H1 (cell line): ENCODE measurements around the gene PABPN1. TPM values are rescaled to one million over a fixed set of nuclear protein-coding genes. Genes with fewer than 3 reads are reported as not detected.
A peak's percentile ranks its signal among the peaks of the same experiment; 100 is the strongest.

ENCODE experiments used
- CTCF ChIA-PET: fragments of 300-600 bp; sonication (Branson Sonifier 250); formaldehyde crosslinking; loops from one replicate; lab custom pipeline; 2021; ENCODE audit not compliant: partially characterized antibody; lab: Charles Lee
- POLR2A ChIA-PET: fragments of 300-600 bp; sonication (Branson Sonifier 250); formaldehyde crosslinking; loops from one replicate; lab custom pipeline; 2021; ENCODE audit warnings: inconsistent platforms; ENCODE audit not compliant: partially characterized antibody; lab: Charles Lee
- DNase-seq, 2 experiments: peaks; one replicate each; pipeline versions ENCODE4 v3.0.0 to v3.0.0-alpha.2; 2010 to 2022; ENCODE audit warnings: low spot score in 2 of 2, low read depth in 1 of 2, mixed read lengths in 1 of 2
- FAIRE-seq: peaks from 2 replicates; lab custom pipeline; 2011; peaks lifted over from hg19 to GRCh38; lab: Jason Lieb, UNC
- H2AFZ ChIP-seq: 2 replicates; pipeline ENCODE4 v1.8.1; 2012; ENCODE audit warnings: low read length, inconsistent platforms
- H2AK5ac ChIP-seq: 2 replicates; pipeline ENCODE4 v1.6.1; 2013; ENCODE audit warnings: low read depth, low read length
- H2BK120ac ChIP-seq: replicated peaks from 2 replicates; pipeline ENCODE3; 2013; ENCODE audit warnings: low read depth, low read length, inconsistent platforms
- H2BK12ac ChIP-seq: 2 replicates; pipeline ENCODE4 v1.6.1; 2013; ENCODE audit warnings: low read depth, low read length
- H2BK15ac ChIP-seq: 2 replicates; pipeline ENCODE4 v1.6.1; 2013; ENCODE audit warnings: low read length
- H2BK20ac ChIP-seq: 2 replicates; pipeline ENCODE4 v1.6.1; 2013; ENCODE audit warnings: low read length
- H2BK5ac ChIP-seq: 2 replicates; pipeline ENCODE4 v1.6.1; 2013; ENCODE audit warnings: low read depth, low read length
- H3K14ac ChIP-seq: 2 replicates; pipeline ENCODE4 v1.6.1; 2013; ENCODE audit warnings: inconsistent platforms; ENCODE audit not compliant: insufficient read length
- H3K18ac ChIP-seq: 2 replicates; pipeline ENCODE4 v1.6.1; 2013; ENCODE audit warnings: low read length; ENCODE audit errors: extremely low read depth
- H3K23ac ChIP-seq: 2 replicates; pipeline ENCODE4 v1.6.1; 2013; ENCODE audit warnings: inconsistent platforms; ENCODE audit not compliant: insufficient read length
- H3K23me2 ChIP-seq: 2 replicates; pipeline ENCODE4 v1.6.1; 2013; ENCODE audit warnings: low read depth, low read length
- H3K27ac ChIP-seq: 2 replicates; pipeline ENCODE4 v1.6.1; 2011; ENCODE audit warnings: low read depth, low read length, inconsistent platforms
- H3K27me3 ChIP-seq, 4 experiments: replicated peaks in 1 of 4; 1 replicate in 1 of 4; 2 replicates in 3 of 4; pipeline versions ENCODE4 v1.6.1 to v1.8.1; 2011 to 2013; ENCODE audit warnings: low read length in 3 of 4, mild to moderate bottlenecking in 3 of 4, inconsistent platforms in 2 of 4, mixed read lengths in 2 of 4, moderate library complexity in 1 of 4; ENCODE audit not compliant: control insufficient read depth in 3 of 4, insufficient read depth in 3 of 4; ENCODE audit errors: extremely low read depth in 1 of 4
- H3K36me3 ChIP-seq, 4 experiments: 2 replicates each; pipeline versions ENCODE4 v1.6.1 to v1.8.1; 2011 to 2013; ENCODE audit warnings: mild to moderate bottlenecking in 4 of 4, low read length in 3 of 4, moderate library complexity in 2 of 4, control low read depth in 1 of 4, inconsistent platforms in 1 of 4; ENCODE audit not compliant: insufficient read depth in 4 of 4, control insufficient read depth in 2 of 4
- H3K4ac ChIP-seq: replicated peaks from 2 replicates; pipeline ENCODE3; 2013; ENCODE audit warnings: low read length, low read depth, mixed read lengths, inconsistent platforms; ENCODE audit not compliant: insufficient read length
- H3K4me1 ChIP-seq, 4 experiments: replicated peaks in 1 of 4; 1 replicate in 1 of 4; 2 replicates in 3 of 4; pipeline versions ENCODE4 v1.6.1 to v1.8.1; 2011 to 2013; ENCODE audit warnings: low read length in 3 of 4, inconsistent platforms in 2 of 4, mixed read lengths in 1 of 4; ENCODE audit not compliant: insufficient read depth in 4 of 4, control insufficient read depth in 3 of 4
- H3K4me2 ChIP-seq, 2 experiments: 2 replicates each; pipeline versions ENCODE4 v1.6.1 to v1.8.1; 2011 to 2013; ENCODE audit warnings: low read depth in 2 of 2, low read length in 2 of 2, control low read depth in 1 of 2, inconsistent platforms in 1 of 2, mild to moderate bottlenecking in 1 of 2; ENCODE audit not compliant: insufficient read depth in 1 of 2
- H3K4me3 ChIP-seq, 4 experiments: fragments of 200-600, 300-600 bp in 1 of 4; sonication (generic), shearing (Covaris generic), sonication (Bioruptor Twin) in 1 of 4; 2 replicates each; pipeline versions ENCODE4 v1.5.1 to v1.8.1; 2011 to 2016; ENCODE audit warnings: low read length in 4 of 4, low read depth in 3 of 4, control low read depth in 2 of 4, inconsistent platforms in 2 of 4, mild to moderate bottlenecking in 2 of 4, mixed read lengths in 1 of 4, moderate library complexity in 1 of 4; ENCODE audit not compliant: insufficient read depth in 2 of 4; ENCODE audit errors: extremely low read depth in 1 of 4
- H3K56ac ChIP-seq: replicated peaks from 2 replicates; pipeline ENCODE3; 2013; ENCODE audit warnings: low read depth, mild to moderate bottlenecking, mixed read lengths, low read length, inconsistent platforms; ENCODE audit not compliant: insufficient read length
- H3K79me1 ChIP-seq: 2 replicates; pipeline ENCODE4 v1.6.1; 2013; ENCODE audit warnings: low read depth, low read length, control low read depth
- H3K79me2 ChIP-seq, 2 experiments: 2 replicates each; pipeline versions ENCODE4 v1.6.1 to v1.8.1; 2012 to 2013; ENCODE audit warnings: low read length in 2 of 2, mild to moderate bottlenecking in 2 of 2, inconsistent platforms in 1 of 2; ENCODE audit not compliant: insufficient read depth in 2 of 2, control insufficient read depth in 1 of 2
- H3K9ac ChIP-seq, 4 experiments: replicated peaks in 1 of 4; 1 replicate in 1 of 4; 2 replicates in 3 of 4; pipeline versions ENCODE4 v1.6.1 to v1.8.1; 2011 to 2013; ENCODE audit warnings: low read depth in 3 of 4, low read length in 3 of 4, control low read depth in 2 of 4, mild to moderate bottlenecking in 2 of 4, moderate library complexity in 2 of 4, inconsistent platforms in 1 of 4; ENCODE audit errors: extremely low read depth in 1 of 4
- H3K9me3 ChIP-seq, 2 experiments: 2 replicates each; pipeline versions ENCODE4 v1.6.1 to v1.8.1; 2012 to 2013; ENCODE audit warnings: mild to moderate bottlenecking in 2 of 2, moderate library complexity in 2 of 2, control low read depth in 1 of 2, inconsistent platforms in 1 of 2, low read depth in 1 of 2, low read length in 1 of 2, mixed read lengths in 1 of 2; ENCODE audit not compliant: insufficient read depth in 2 of 2
- H4K20me1 ChIP-seq, 2 experiments: replicated peaks in 1 of 2; 2 replicates each; pipeline versions ENCODE3 to v1.8.1; 2011 to 2013; ENCODE audit warnings: inconsistent platforms in 2 of 2, low read length in 2 of 2, mild to moderate bottlenecking in 1 of 2; ENCODE audit not compliant: insufficient read depth in 2 of 2, control insufficient read depth in 1 of 2
- H4K5ac ChIP-seq: 2 replicates; pipeline ENCODE4 v1.6.1; 2013; ENCODE audit warnings: low read length, low read depth, mixed read lengths, inconsistent platforms; ENCODE audit not compliant: insufficient read length
- H4K8ac ChIP-seq: 2 replicates; pipeline ENCODE4 v1.8.0; 2013; ENCODE audit warnings: mild to moderate bottlenecking, moderate library complexity, low read length, inconsistent platforms; ENCODE audit not compliant: insufficient read depth; ENCODE audit errors: extremely low read depth
- H4K91ac ChIP-seq: replicated peaks from 2 replicates; pipeline ENCODE3; 2013; ENCODE audit warnings: low read length, mixed read lengths, inconsistent platforms; ENCODE audit not compliant: insufficient read length
- ATF3 ChIP-seq: IDR thresholded peaks from 2 replicates; pipeline ENCODE4 v1.6.1; 2011; ENCODE audit warnings: low read depth, mild to moderate bottlenecking, low read length; ENCODE audit not compliant: insufficient read depth
- BRCA1 ChIP-seq: IDR thresholded peaks from 2 replicates; pipeline ENCODE4 v1.6.1; 2012; ENCODE audit warnings: low read depth, low read length, improper control_type of control experiment
- CBX5 ChIP-seq: fragments of 300-800, 300-1000 bp; sonication (generic); IDR thresholded peaks from 2 replicates; pipeline ENCODE4 v1.7.1; 2016; ENCODE audit warnings: antibody characterized with exemption, low read length, low read depth
- CTCF ChIP-seq, 3 experiments: IDR thresholded peaks; 1 replicate in 2 of 3; 2 replicates in 1 of 3; pipeline versions ENCODE4 v1.5.1 to v1.6.1; 2011; ENCODE audit warnings: low read length in 3 of 3, mild to moderate bottlenecking in 3 of 3, inconsistent platforms in 2 of 3, low read depth in 1 of 3, moderate library complexity in 1 of 3; ENCODE audit not compliant: insufficient read depth in 1 of 3; ENCODE audit errors: control extremely low read depth in 1 of 3
- WGBS, 2 experiments: shearing (Covaris generic) in 1 of 2; methylation state at CpG; one replicate each; pipeline versions ENCODE4 v1.1.6 to v1.1.7; 2013 to 2015; ENCODE audit warnings: low lambda C conversion rate in 2 of 2, mixed read lengths in 2 of 2, inconsistent platforms in 1 of 2, low coverage in 1 of 2, missing lambda C conversion rate in 1 of 2; ENCODE audit not compliant: insufficient replicate concordance in 2 of 2, insufficient coverage in 1 of 2, insufficient read length in 1 of 2; ENCODE audit errors: extremely low coverage in 1 of 2, missing lambda C conversion rate in 1 of 2; 5-methylcytosine and 5-hydroxymethylcytosine counted together
- polyA plus RNA-seq, 7 experiments: library from polyadenylated mRNA; depleted of rRNA in 3 of 7; stranded (reverse) in 5 of 7; unstranded in 2 of 7; fragments of >200 nt in 5 of 7; fragments of 200-250 nt in 2 of 7; gene quantifications; 1 replicate in 5 of 7; 2 replicates in 1 of 7; 4 replicates in 1 of 7; pipeline versions ENCODE4 v1.2.1 to v1.2.3, GENCODE V29; 2011 to 2013; ENCODE audit warnings: missing spikeins in 2 of 7, mixed read lengths in 2 of 7
- total RNA-seq: library from RNA; stranded (reverse); fragmentation: NEBNext Ultra II Directional; extraction: Animal tissue kit (Norgen Biotek cat#: 25700); gene quantifications from 2 replicates; pipeline ENCODE4 v1.2.1, GENCODE V29; 2021

Gene PABPN1
- total and polyA plus RNA-seq, 2 of the 8 experiments (the other 6 are each of a cell fraction or from before 2014, with no cell fraction given), result 300 to 331 TPM

GRCh38 chr14:23345987-23346692, 24.9 kb downstream of the PABPN1 start:
- no peaks in the 10 kb centered on the region for H3K36me3 ChIP-seq
- H2BK12ac ChIP-seq, result peak overlapping the region; percentile 39; the same call in 1 of the 2 replicates
- peaks cover 0 to 4% (median 2%) of the 10 kb centered on the region in 4 experiments; a peak in 3 of 7 replicates for H3K27me3 ChIP-seq
- DNase-seq (no peak), FAIRE-seq (no peak)
- POLR2A ChIA-PET, result interaction anchor here (0.9 to 3.7 kb wide), 10 partner anchors 8 to 363 kb away, joined by 3 to 25 read pairs (median 4); partner anchors contain the start of genes BCL2L2, EFS and PABPN1
- H3K4me2 ChIP-seq, result no peak overlapping the region; a peak in 1 of 4 replicates
- H4K5ac ChIP-seq, result no peak overlapping the region
- no peak overlapping the region for H2BK120ac ChIP-seq
- no peaks in the 10 kb centered on the region for H3K79me1 ChIP-seq
- H3K4me1 ChIP-seq, result peaks cover 0 to 4% (median 1%) of the 10 kb centered on the region in 4 experiments; a peak in 3 of 7 replicates
- peaks cover 2% of the 10 kb centered on the region in 2 experiments; a peak in 1 of 4 replicates for H3K9me3 ChIP-seq
- H2BK5ac ChIP-seq, result no peak overlapping the region
- no peak overlapping the region for H3K27ac ChIP-seq
- no peak overlapping the region for H4K91ac ChIP-seq
- H3K14ac ChIP-seq, result no peak overlapping the region
- H4K20me1 ChIP-seq, result no peaks in the 10 kb centered on the region
- no peak overlapping the region for H3K23ac ChIP-seq
- H3K4me3 ChIP-seq, result no peak overlapping the region
- 70% methylated on average over 13 of the region's 13 CpGs; no CpG with 5 or more reads in 1 of the 2 experiments for WGBS, 2 experiments
- H3K23me2 ChIP-seq, result no peaks in the 10 kb centered on the region
- H2BK20ac ChIP-seq, result no peak overlapping the region
- 0 out of 2 replicates have a peak overlapping the region, but pooled peaks have one; percentile 84 for H4K8ac ChIP-seq
- H3K9ac ChIP-seq, result no peak overlapping the region
- no peak overlapping the region for H2BK15ac ChIP-seq
- CTCF ChIA-PET, result interaction anchor here (0.7 to 5.9 kb wide), 34 partner anchors 8 to 291 kb away, joined by 3 to 69 read pairs (median 4); partner anchors contain the start of genes BCL2L2, CMTM5 and EFS
- TF ChIP-seq CTCF (IDR thresholded peaks at IDR 0.05; ENCODE audit: control extremely low read depth in 1 of 3, insufficient read depth in 1 of 3, low read depth in 1 of 3, low read length in 3 of 3) (peak in 2 of 3 experiments; percentile 22 to 33; a peak in 2 of 4 replicates), ATF3 (no peak), BRCA1 (no peak), CBX5 (no peak)
- no peak overlapping the region for H3K18ac ChIP-seq
- no peak overlapping the region for H2AK5ac ChIP-seq
- H3K79me2 ChIP-seq, result no peaks in the 10 kb centered on the region
- no peak overlapping the region for H3K56ac ChIP-seq
- H2AFZ ChIP-seq, result no peak overlapping the region
- no peak overlapping the region for H3K4ac ChIP-seq
